Neural progenitor cell (in vitro differentiated cells): ENCODE measurements around the gene GJA1.

Experiments used
- CTCF ChIP-seq: fragments of 200-600 bp; sonication (generic); IDR thresholded peaks from 2 replicates; pipeline ENCODE4 v1.5.1; 2017; ENCODE audit warnings: antibody characterized with exemption, mild to moderate bottlenecking
- EZH2 ChIP-seq: fragments of 200-600 bp; sonication (generic); IDR thresholded peaks from 2 replicates; pipeline ENCODE4 v1.6.1; 2017; ENCODE audit warnings: antibody characterized with exemption, mild to moderate bottlenecking, moderate library complexity
- EZH2phosphoT487 ChIP-seq: fragments of 200-600 bp; sonication (generic); IDR thresholded peaks from 2 replicates; pipeline ENCODE4 v1.6.1; 2017; ENCODE audit warnings: antibody characterized with exemption

GRCh38 chr6:121450242-121450641 is 14.8 kb downstream of the GJA1 start:
- TF ChIP-seq CTCF (no peak), EZH2phosphoT487 (no peak), EZH2 (no peak)
